ENCODE measurements around the gene EGFR.

The EGFR gene

GRCh38 chr7:55194522-55194921, 175.7 kb downstream of the EGFR start:
- DNase-seq, result no peak

- no peak for DNase-seq
Measured at GRCh38 chr7:55198634-55199392, 180.0 kb downstream of the EGFR start.

- no peak for DNase-seq
Measured at GRCh38 chr7:55199418-55199817, 180.6 kb downstream of the EGFR start.

GRCh38 chr7:55200441-55200840, 181.6 kb downstream of the EGFR start:
- DNase-seq, result no peak

- no peak for DNase-seq
Measured at GRCh38 chr7:55202150-55202913, 183.5 kb downstream of the EGFR start.

- no peak for DNase-seq
Measured at GRCh38 chr7:55203300-55203699, 184.5 kb downstream of the EGFR start.

- DNase-seq, result no peak
Measured at GRCh38 chr7:55205124-55205955, 186.5 kb downstream of the EGFR start.

- no peak for DNase-seq
Measured at GRCh38 chr7:55206235-55207029, 187.6 kb downstream of the EGFR start.

GRCh38 chr7:55207436-55208125, 188.8 kb downstream of the EGFR start:
- no peak for DNase-seq

GRCh38 chr7:55209366-55209765, 190.5 kb downstream of the EGFR start:
- no peak for DNase-seq

- no peak for DNase-seq
Measured at GRCh38 chr7:55210176-55210575, 191.4 kb downstream of the EGFR start.

GRCh38 chr7:55210716-55211115, 191.9 kb downstream of the EGFR start:
- DNase-seq, result no peak

GRCh38 chr7:55211726-55212125, 192.9 kb downstream of the EGFR start:
- DNase-seq, result no peak

GRCh38 chr7:55212176-55212575, 193.4 kb downstream of the EGFR start:
- DNase-seq, result no peak

- DNase-seq, result no peak
Measured at GRCh38 chr7:55212838-55213237, 194.0 kb downstream of the EGFR start.

GRCh38 chr7:55214707-55215106, 195.9 kb downstream of the EGFR start:
- DNase-seq, result no peak

GRCh38 chr7:55223023-55223422, 204.2 kb downstream of the EGFR start:
- no peak for DNase-seq

GRCh38 chr7:55224111-55224510, 205.3 kb downstream of the EGFR start:
- DNase-seq, result no peak

GRCh38 chr7:55224810-55225209, 206.0 kb downstream of the EGFR start:
- no peak for DNase-seq

- DNase-seq, result no peak
Measured at GRCh38 chr7:55230014-55230413, 211.2 kb downstream of the EGFR start.

- no peak for DNase-seq
Measured at GRCh38 chr7:55231736-55232280, 213.0 kb downstream of the EGFR start.

GRCh38 chr7:55233001-55233400, 214.2 kb downstream of the EGFR start:
- DNase-seq, result no peak
